ENCODE measurements around the gene PCLAF.
"Not testable (repeated sequence)": the region's sequence is repeated elsewhere in the genome, so short reads cannot be mapped to it uniquely, and the experiment has no call there.

Gene PCLAF

GRCh38 chr15:64351265-64351664 is 30.0 kb downstream of the PCLAF start:
- peak overlapping the region; percentile 2 for H3K4me3 ChIP-seq (ENCODE audit: low read length, poor library complexity, severe bottlenecking)
- no peak overlapping the region for H2AFZ ChIP-seq (ENCODE audit: low read length)
- H3K79me2 ChIP-seq (ENCODE audit: insufficient read depth, low read length), result peaks cover 93% of the 10 kb centered on the region
- H3K4me1 ChIP-seq (ENCODE audit: insufficient read depth, low read length, poor library complexity, severe bottlenecking), result peaks cover 51% of the 10 kb centered on the region
- no peaks in the 10 kb centered on the region; the same call in 1 of the 2 replicates for H3F3A ChIP-seq (ENCODE audit: low read depth)
- H3K9me2 ChIP-seq (replicated peaks; ENCODE audit: low read depth, low read length), result no peaks in the 10 kb centered on the region
- H3K27me3 ChIP-seq (ENCODE audit: insufficient read depth, low read length, poor library complexity, severe bottlenecking), result no peaks in the 10 kb centered on the region
- H3K9me3 ChIP-seq (ENCODE audit: insufficient read depth, low read depth, low read length), result no peaks in the 10 kb centered on the region
- peaks cover 35% of the 10 kb centered on the region for H4K20me1 ChIP-seq (ENCODE audit: insufficient read depth, low read length, poor library complexity, severe bottlenecking)
- peaks cover 6% of the 10 kb centered on the region; the same call in 1 of the 2 replicates for H3K36me3 ChIP-seq (ENCODE audit: insufficient read depth, low read length)
- peak overlapping the region; percentile 12 for H3K9ac ChIP-seq (ENCODE audit: low read depth, low read length, poor library complexity, severe bottlenecking)
- H3K4me2 ChIP-seq (ENCODE audit: low read depth, low read length, poor library complexity, severe bottlenecking), result peak overlapping the region; percentile 58
- no peak for TF ChIP-seq EZH2phosphoT487 (IDR thresholded peaks at IDR 0.05; ENCODE audit: borderline replicate concordance)
- TF ChIP-seq, protein P1, sequence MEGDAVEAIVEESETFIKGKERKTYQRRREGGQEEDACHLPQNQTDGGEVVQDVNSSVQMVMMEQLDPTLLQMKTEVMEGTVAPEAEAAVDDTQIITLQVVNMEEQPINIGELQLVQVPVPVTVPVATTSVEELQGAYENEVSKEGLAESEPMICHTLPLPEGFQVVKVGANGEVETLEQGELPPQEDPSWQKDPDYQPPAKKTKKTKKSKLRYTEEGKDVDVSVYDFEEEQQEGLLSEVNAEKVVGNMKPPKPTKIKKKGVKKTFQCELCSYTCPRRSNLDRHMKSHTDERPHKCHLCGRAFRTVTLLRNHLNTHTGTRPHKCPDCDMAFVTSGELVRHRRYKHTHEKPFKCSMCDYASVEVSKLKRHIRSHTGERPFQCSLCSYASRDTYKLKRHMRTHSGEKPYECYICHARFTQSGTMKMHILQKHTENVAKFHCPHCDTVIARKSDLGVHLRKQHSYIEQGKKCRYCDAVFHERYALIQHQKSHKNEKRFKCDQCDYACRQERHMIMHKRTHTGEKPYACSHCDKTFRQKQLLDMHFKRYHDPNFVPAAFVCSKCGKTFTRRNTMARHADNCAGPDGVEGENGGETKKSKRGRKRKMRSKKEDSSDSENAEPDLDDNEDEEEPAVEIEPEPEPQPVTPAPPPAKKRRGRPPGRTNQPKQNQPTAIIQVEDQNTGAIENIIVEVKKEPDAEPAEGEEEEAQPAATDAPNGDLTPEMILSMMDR (conservative IDR thresholded peaks at IDR 0.05; ENCODE audit: low read length), result no peak

DNA sequence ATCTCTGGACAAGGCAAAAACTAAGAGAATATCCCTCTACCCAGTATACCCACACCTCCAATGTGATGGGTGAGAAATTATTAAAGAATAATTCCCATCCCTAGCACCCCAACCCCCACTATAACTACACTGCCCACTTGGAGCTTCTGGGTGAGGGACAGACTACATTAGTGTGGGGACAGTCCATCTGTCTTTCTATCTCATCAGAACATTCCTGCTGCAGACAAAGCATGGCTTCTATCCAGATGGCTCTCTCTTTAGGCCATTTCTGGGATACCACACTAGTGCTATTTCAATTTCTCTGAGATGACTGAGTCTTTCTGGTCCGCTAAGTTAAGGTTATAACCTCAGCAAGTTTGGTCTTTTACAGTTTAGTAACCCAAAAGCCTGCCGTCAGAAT is 31.9 kb downstream of the PCLAF start:
- Histone ChIP-seq H4K20me1 (ENCODE audit: insufficient read depth, low read length, poor library complexity, severe bottlenecking) (peaks cover 31% of the 10 kb centered on the region), H3K79me2 (ENCODE audit: insufficient read depth, low read length) (peaks cover 97% of the 10 kb centered on the region), H3K36me3 (ENCODE audit: insufficient read depth, low read length) (peaks cover 6% of the 10 kb centered on the region; the same call in 1 of the 2 replicates), H3K4me3 (ENCODE audit: low read length, poor library complexity, severe bottlenecking) (peak overlapping the region; percentile 22), H3K9me3 (ENCODE audit: insufficient read depth, low read depth, low read length) (no peaks in the 10 kb centered on the region), H2AFZ (ENCODE audit: low read length) (no peak overlapping the region), H3K9me2 (replicated peaks; ENCODE audit: low read depth, low read length) (no peaks in the 10 kb centered on the region), H3K4me1 (ENCODE audit: insufficient read depth, low read length, poor library complexity, severe bottlenecking) (peaks cover 57% of the 10 kb centered on the region), H3F3A (ENCODE audit: low read depth) (no peaks in the 10 kb centered on the region), H3K27me3 (ENCODE audit: insufficient read depth, low read length, poor library complexity, severe bottlenecking) (no peaks in the 10 kb centered on the region), H3K4me2 (ENCODE audit: low read depth, low read length, poor library complexity, severe bottlenecking) (peak overlapping the region; percentile 40), H3K9ac (ENCODE audit: low read depth, low read length, poor library complexity, severe bottlenecking) (no peak overlapping the region)
- TF ChIP-seq, protein P1 (conservative IDR thresholded peaks at IDR 0.05; ENCODE audit: low read length), result no peak
- TF ChIP-seq EZH2phosphoT487 (IDR thresholded peaks at IDR 0.05; ENCODE audit: borderline replicate concordance), result no peak

DNA sequence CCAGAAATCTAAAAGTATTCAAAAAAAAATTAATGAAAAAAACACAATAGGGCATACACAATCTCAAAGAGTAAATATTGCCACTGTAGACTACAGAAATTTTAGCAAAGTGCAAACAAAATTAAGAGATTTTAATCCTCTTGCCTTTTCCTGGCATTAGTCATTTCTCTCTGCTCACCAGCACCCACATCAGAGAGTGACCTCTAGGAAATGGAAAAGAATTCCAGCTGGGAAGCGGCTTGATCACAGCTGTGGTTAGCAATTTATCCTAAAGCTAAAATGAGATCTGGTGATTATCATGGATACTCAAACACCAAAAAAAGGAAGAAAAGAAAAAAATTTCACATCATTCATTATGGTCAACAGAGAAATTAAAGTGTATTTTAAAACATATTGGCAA is 32.8 kb downstream of the PCLAF start:
- H4K20me1 ChIP-seq (ENCODE audit: insufficient read depth, low read length, poor library complexity, severe bottlenecking), result peaks cover 36% of the 10 kb centered on the region
- H3K79me2 ChIP-seq (ENCODE audit: insufficient read depth, low read length), result peaks cover 97% of the 10 kb centered on the region
- H3K4me2 ChIP-seq (ENCODE audit: low read depth, low read length, poor library complexity, severe bottlenecking), result peak overlapping the region; percentile 40
- H3K4me3 ChIP-seq (ENCODE audit: low read length, poor library complexity, severe bottlenecking), result no peak overlapping the region
- no peaks in the 10 kb centered on the region for H3K9me3 ChIP-seq (ENCODE audit: insufficient read depth, low read depth, low read length)
- no peaks in the 10 kb centered on the region for H3K27me3 ChIP-seq (ENCODE audit: insufficient read depth, low read length, poor library complexity, severe bottlenecking)
- TF ChIP-seq, protein P1 (conservative IDR thresholded peaks at IDR 0.05; ENCODE audit: low read length), result no peak
- H3F3A ChIP-seq (ENCODE audit: low read depth), result no peaks in the 10 kb centered on the region
- H3K4me1 ChIP-seq (ENCODE audit: insufficient read depth, low read length, poor library complexity, severe bottlenecking), result peaks cover 57% of the 10 kb centered on the region
- no peaks in the 10 kb centered on the region for H3K9me2 ChIP-seq (replicated peaks; ENCODE audit: low read depth, low read length)
- no peak overlapping the region for H2AFZ ChIP-seq (ENCODE audit: low read length)
- H3K36me3 ChIP-seq (ENCODE audit: insufficient read depth, low read length), result peaks cover 6% of the 10 kb centered on the region; the same call in 1 of the 2 replicates
- no peak overlapping the region for H3K9ac ChIP-seq (ENCODE audit: low read depth, low read length, poor library complexity, severe bottlenecking)

GRCh38 chr15:64346242-64346641 is 35.0 kb downstream of the PCLAF start:
- not testable (repeated sequence) for H2AFZ ChIP-seq (ENCODE audit: low read length); H3K4me2 ChIP-seq (ENCODE audit: low read depth, low read length, poor library complexity, severe bottlenecking); H3K9me3 ChIP-seq (ENCODE audit: insufficient read depth, low read depth, low read length); H3K9me2 ChIP-seq (replicated peaks; ENCODE audit: low read depth, low read length); H3F3A ChIP-seq (ENCODE audit: low read depth); H3K9ac ChIP-seq (ENCODE audit: low read depth, low read length, poor library complexity, severe bottlenecking); H3K4me3 ChIP-seq (ENCODE audit: low read length, poor library complexity, severe bottlenecking); H3K27me3 ChIP-seq (ENCODE audit: insufficient read depth, low read length, poor library complexity, severe bottlenecking)
- H3K36me3 ChIP-seq (ENCODE audit: insufficient read depth, low read length), result peaks cover 18% of the 10 kb centered on the region; the same call in 1 of the 2 replicates
- peaks cover 63% of the 10 kb centered on the region for H3K4me1 ChIP-seq (ENCODE audit: insufficient read depth, low read length, poor library complexity, severe bottlenecking)
- H3K79me2 ChIP-seq (ENCODE audit: insufficient read depth, low read length), result peaks cover 96% of the 10 kb centered on the region
- H4K20me1 ChIP-seq (ENCODE audit: insufficient read depth, low read length, poor library complexity, severe bottlenecking), result peaks cover 43% of the 10 kb centered on the region
